Bronchial epithelial cell (primary cell): ENCODE results near the gene NANP. TPM values are rescaled to one million over a fixed set of nuclear protein-coding genes. Genes with fewer than 3 reads are reported as not detected.
A peak's percentile ranks its signal among the peaks of the same experiment; 100 is the strongest.

Experiments
- DNase-seq: peaks from one replicate; pipeline ENCODE4 v3.0.0-alpha.2; 2010; ENCODE audit warnings: low read depth
- FAIRE-seq: peaks from 2 replicates; lab custom pipeline; 2011; peaks lifted over from hg19 to GRCh38; lab: Jason Lieb, UNC
- H3K27me3 ChIP-seq: 2 replicates; pipeline ENCODE4 v1.5.1; 2011; ENCODE audit warnings: low read length; ENCODE audit not compliant: control insufficient read depth, insufficient read depth
- H3K36me3 ChIP-seq: 2 replicates; pipeline ENCODE4 v1.5.1; 2011; ENCODE audit warnings: low read length; ENCODE audit not compliant: control insufficient read depth, insufficient read depth
- H3K4me3 ChIP-seq: 2 replicates; pipeline ENCODE4 v1.5.1; 2011; ENCODE audit warnings: mild to moderate bottlenecking, low read depth, low read length, control low read depth
- total RNA-seq: library from RNA; depleted of rRNA; stranded (reverse); fragments of >200 nt; gene quantifications from 2 replicates; pipeline ENCODE4 v1.2.1, GENCODE V29; 2014
- TF ChIP-seq, protein P1 (sequence below): IDR thresholded peaks from 2 replicates; pipeline ENCODE4 v1.5.1; 2011; ENCODE audit warnings: mild to moderate bottlenecking, moderate library complexity, low read length, control low read depth, inconsistent platforms; ENCODE audit not compliant: insufficient read depth, severe bottlenecking

NANP gene, protein sequence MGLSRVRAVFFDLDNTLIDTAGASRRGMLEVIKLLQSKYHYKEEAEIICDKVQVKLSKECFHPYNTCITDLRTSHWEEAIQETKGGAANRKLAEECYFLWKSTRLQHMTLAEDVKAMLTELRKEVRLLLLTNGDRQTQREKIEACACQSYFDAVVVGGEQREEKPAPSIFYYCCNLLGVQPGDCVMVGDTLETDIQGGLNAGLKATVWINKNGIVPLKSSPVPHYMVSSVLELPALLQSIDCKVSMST
- total RNA-seq, result 2.4 and 3.4 TPM in 2 replicates

DNA sequence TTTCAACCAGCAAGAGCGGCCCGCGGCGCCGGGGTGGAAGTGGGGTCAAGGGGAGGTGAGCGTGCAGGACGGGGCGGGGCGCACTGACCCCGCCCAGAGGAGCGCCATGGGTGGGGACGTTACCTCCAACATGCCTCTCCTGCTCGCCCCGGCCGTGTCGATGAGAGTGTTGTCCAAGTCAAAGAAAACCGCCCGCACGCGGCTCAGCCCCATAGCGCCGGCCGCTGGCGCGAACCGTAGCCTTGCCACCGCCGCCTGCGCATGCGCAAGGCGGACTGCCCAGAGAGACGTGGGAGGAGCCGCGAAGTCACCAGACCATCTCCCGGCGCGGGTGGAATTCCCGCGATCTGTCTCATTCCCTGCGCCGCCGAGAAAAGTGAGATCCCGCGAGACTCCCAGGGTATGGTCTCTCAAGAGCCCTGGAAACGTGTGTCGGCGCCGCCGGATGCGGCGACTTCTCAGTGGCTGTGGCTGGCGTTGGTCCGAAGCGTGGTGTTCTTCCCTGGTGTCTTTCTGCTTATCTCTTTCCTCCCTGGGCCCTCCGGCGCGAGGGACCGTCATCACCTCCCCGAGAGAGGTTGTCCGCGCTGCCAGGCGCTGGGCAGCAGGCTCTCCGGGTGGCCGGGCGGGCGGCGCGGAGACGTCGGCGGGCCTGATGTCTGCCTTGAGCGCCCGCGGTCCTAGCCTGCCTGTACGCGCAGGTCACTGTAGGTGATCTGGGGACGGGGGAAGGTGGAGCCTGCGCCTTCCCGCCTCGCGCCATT lies at the start of gene NANP:
Gene NANP, minus strand, starts transcription at position 279 of the 764 bp plus-strand sequence. Its CDS starts 66 bp downstream, at position 213.
- FAIRE-seq, result no peak
- Histone ChIP-seq H3K4me3 (peak within 1 kb of the TSS; percentile 75), H3K36me3 (no peaks in the 10 kb centered on the region), H3K27me3 (no peaks in the 10 kb centered on the region)
- peak; percentile 94 for DNase-seq
- TF ChIP-seq, protein P1, sequence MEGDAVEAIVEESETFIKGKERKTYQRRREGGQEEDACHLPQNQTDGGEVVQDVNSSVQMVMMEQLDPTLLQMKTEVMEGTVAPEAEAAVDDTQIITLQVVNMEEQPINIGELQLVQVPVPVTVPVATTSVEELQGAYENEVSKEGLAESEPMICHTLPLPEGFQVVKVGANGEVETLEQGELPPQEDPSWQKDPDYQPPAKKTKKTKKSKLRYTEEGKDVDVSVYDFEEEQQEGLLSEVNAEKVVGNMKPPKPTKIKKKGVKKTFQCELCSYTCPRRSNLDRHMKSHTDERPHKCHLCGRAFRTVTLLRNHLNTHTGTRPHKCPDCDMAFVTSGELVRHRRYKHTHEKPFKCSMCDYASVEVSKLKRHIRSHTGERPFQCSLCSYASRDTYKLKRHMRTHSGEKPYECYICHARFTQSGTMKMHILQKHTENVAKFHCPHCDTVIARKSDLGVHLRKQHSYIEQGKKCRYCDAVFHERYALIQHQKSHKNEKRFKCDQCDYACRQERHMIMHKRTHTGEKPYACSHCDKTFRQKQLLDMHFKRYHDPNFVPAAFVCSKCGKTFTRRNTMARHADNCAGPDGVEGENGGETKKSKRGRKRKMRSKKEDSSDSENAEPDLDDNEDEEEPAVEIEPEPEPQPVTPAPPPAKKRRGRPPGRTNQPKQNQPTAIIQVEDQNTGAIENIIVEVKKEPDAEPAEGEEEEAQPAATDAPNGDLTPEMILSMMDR, result peak; percentile 24

DNA sequence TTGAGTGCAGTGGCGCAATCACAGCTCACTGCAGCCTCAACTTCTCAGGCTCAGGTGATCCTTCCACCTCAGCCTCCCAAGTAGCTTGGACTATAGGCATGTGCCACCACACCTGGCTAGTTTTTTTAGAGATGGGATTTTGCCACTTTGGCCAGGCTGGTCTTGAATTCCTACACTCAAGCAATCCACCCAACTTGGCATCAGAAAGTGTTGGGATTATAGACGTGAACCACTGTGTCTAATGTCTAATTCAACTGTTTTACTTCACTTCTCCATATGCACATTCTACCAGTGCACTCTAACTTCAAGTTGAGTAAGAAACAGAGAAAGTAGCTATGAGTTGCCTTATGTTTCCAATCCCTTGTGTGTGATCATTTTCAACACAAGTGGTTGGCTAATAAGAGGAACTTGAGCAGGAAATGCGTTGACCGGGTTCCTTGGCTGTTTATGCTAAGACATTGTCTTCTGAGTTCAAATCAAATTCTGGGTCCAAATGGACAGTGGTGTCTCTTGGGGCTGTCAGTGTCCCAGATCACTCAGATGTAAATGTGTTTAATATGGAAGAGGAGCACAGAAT lies 48.9 kb upstream of the NANP start:
- TF ChIP-seq, protein P1, result no peak
- DNase-seq, result no peak
- Histone ChIP-seq H3K36me3 (peaks cover 18% of the 10 kb centered on the region), H3K4me3 (no peak overlapping the region), H3K27me3 (no peaks in the 10 kb centered on the region)
- FAIRE-seq, result no peak

DNA sequence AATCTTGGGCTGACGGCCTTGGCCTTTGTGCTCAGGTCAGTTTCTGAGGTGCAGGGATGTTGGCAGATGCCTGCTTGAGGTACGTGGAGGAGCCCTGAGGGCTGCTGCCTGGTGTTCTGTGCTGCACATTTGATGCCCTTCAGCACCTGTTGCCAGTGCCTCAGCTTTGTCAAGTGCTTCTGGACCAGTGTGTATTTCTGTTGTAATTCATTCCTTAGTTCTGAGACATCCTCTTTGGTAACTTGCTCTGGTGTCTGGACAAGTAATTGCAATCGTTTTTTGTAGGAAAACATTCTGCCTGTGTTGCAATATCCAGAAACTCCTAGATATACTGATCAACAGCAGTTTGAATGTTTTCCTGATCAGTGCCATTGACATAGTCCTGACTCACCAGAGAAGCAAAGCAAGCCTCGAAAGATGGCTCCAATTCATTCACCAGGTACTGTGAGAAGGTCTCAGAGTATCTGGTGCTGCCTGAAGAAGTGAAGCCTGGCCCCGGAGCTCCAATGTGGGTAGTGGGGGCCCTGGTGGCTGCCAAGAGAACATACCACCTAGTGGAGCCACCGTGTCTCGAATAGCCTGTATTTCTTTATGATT lies 46.1 kb upstream of the NANP start:
- Histone ChIP-seq H3K36me3 (peaks cover 4% of the 10 kb centered on the region), H3K27me3 (no peaks in the 10 kb centered on the region), H3K4me3 (no peak overlapping the region)
- DNase-seq (peak; percentile 97), FAIRE-seq (peak; percentile 28)
- TF ChIP-seq, protein P1, result no peak

DNA sequence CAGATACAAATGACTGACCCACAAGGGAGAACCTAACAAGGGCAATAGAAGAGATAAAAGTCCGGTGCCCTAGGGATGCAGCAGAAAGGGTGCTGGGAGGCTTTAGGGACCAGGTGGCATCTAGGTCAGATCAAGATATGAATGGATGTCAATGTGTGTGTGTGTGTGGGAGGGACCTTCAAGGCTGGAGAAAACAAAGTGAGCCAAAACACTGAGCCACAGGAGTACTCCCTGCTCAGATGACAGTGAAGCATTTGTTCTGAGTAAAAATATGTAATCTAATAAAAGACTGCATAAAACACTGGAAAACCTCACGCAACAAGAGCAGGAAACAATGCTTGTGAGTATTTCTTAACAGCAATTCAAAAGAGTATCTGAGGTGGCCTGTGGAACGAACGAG lies 44.6 kb upstream of the NANP start:
- H3K4me3 ChIP-seq, result no peak overlapping the region
- no peaks in the 10 kb centered on the region for H3K27me3 ChIP-seq
- DNase-seq (no peak), FAIRE-seq (no peak)
- TF ChIP-seq, protein P1, result no peak
- H3K36me3 ChIP-seq, result no peaks in the 10 kb centered on the region

DNA sequence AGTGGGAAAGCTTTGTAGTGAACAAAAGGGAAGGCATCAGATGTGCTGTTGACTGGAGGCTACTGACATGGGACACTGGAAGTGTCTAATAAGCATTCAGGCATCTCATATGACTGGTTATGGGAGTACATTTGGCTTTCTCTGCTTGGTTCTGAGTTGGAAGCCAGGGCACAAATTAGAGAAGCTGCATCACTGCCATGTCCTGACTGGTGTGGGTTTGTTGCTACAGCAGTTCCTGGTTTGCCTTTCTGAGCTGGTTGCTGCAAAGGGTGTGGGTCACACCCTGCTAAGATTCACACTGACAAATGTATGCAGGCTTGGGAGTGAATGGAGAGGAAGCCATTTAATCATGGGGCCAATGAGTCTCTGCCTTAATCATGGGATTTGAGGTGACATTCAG lies 36.2 kb upstream of the NANP start:
- H3K27me3 ChIP-seq, result no peaks in the 10 kb centered on the region
- TF ChIP-seq, protein P1, result no peak
- FAIRE-seq, result peak; percentile 66
- H3K36me3 ChIP-seq, result no peaks in the 10 kb centered on the region
- H3K4me3 ChIP-seq, result no peak overlapping the region
- peak; percentile 47 for DNase-seq
